Measurements from ENCODE around the gene PLXNA4.

PLXNA4 gene

DNA sequence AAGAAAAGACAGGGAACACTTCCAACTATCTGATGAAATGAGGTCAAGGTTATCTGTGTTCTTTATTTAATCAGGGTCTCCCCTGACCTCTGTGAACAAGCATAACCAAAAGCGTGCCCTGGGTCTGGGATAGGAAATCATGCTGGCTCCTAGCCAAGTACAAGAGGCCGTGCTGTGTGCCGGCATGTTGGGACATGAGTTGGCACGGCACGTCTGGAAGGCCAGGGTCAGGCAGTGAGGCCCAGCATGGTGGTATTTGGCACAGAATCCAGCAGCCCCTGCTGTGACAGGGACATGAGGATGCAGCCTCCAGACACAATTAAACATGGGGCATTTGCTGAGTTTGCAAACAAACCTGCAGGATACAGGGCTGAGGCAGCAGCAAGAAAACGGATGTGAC, 320.4 kb downstream of the PLXNA4 start:
- no peak for DNase-seq

- no peak for DNase-seq
Measured at GRCh38 chr7:132255115-132255797, 321.0 kb downstream of the PLXNA4 start.

DNA sequence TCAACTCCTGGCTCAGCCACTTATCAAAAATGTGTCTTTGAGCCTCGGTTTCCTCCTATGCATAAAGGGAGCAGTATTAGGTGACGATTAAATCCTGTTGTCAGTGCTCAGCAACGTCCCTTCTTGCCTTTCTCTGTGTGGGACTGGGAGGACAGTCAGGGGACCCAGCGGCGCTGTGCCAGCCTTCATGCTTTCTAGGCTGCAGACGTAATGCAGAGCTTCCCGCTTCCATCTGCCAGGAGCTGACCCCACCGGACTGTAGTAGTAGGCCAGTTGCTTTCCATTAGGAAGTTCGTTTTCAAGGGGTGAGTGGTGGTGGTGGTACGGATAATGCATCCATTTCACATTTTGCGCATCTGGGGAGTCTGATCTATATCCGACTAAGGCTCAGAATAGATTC, 321.8 kb downstream of the PLXNA4 start:
- DNase-seq: no peak

- no peak for DNase-seq
Measured at GRCh38 chr7:132252793-132253100, 323.5 kb downstream of the PLXNA4 start.

DNA sequence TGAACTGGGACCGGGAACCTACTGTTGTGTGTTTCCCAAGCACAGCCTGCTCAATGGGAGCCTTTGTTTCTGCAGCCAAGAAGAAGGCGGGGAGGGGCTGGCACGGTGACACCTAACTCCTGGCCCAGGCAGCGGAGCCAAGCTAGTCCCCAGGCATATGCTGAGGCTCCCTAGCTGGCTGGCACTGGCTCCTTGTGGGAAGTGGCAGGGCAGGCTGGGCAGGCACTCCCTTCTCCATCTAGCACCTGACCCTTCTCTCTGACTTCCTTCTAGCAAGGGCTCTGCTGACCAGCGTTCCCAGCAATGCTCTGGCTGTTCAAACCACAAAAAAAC, 325.0 kb downstream of the PLXNA4 start:
- DNase-seq: no peak

- DNase-seq: no peak
Measured at GRCh38 chr7:132250480-132251326, 325.6 kb downstream of the PLXNA4 start.

DNA sequence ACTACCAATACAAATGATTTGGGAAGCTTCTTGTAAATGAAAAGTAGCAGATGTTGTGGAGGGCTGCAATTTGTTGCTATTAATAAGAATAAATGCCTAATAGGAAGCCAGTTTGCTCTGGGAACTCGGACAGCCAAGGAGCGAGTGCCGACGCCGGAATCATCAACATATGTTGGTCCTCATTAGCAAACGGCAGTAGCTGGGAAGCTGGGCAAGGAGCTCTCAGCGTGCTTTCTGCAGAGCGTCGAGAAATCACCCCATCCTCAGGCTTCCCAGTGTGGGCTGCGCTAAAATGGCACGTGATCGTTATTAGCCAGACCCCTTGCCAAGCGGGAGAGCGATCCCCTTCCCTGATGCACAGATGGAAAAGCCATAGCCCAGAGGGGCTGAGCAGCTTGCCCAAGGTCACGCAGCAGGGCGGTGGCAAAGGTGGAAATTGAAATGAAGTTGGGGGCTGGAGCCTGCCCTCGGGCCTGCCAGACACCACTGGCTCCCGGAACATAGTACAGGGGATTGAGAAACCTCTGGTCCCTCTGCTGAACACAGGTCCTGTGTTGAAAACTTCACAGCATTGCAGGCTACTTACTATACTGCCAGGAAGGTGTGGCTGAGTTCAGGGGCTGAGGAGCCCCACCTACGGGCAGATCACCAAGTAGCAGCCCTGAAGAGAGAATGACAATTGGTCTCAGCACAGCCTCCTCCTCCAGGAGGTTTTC, 326.9 kb downstream of the PLXNA4 start:
- DNase-seq: no peak

GRCh38 chr7:132248841-132249240, 327.4 kb downstream of the PLXNA4 start:
- DNase-seq: no peak

DNA sequence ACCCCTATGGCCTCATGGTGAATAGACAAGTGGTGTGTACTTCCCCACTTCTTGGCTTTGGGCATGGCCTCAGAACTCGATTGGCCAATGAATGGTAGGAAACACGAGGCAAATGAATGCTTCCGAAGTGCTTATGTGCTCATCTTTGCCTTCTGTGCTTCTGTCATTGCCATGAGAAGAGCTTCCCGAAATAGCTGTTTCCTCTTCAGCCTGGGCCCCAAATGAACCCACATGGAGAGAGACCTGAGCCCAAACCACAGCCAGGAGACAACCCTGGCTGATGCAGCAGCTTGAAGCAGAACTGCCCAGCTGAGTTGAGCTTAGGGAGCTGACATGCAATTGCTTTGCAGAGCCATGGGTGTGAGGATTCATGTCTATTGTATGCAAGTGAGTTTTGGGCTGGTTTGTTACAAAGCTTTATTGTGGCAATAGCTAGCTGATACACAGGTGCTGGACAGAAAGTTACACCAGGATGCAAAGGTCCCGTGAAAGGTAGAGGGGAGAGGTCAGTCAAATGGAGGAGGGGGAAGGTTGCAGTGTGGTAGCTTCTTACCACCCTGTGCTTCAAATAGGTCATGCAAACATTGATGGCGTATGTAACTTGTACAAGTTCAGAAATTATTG, 328.2 kb downstream of the PLXNA4 start:
- DNase-seq: no peak

- DNase-seq: no peak
Measured at GRCh38 chr7:132246591-132246990, 329.7 kb downstream of the PLXNA4 start.

GRCh38 chr7:132245539-132245938, 330.7 kb downstream of the PLXNA4 start:
- DNase-seq: no peak

- no peak for DNase-seq
Measured at GRCh38 chr7:132244903-132245480, 331.3 kb downstream of the PLXNA4 start.

GRCh38 chr7:132243463-132243862, 332.8 kb downstream of the PLXNA4 start:
- no peak for DNase-seq

GRCh38 chr7:132243051-132243450, 333.2 kb downstream of the PLXNA4 start:
- DNase-seq: no peak

GRCh38 chr7:132242192-132242812, 334.0 kb downstream of the PLXNA4 start:
- no peak for DNase-seq

DNA sequence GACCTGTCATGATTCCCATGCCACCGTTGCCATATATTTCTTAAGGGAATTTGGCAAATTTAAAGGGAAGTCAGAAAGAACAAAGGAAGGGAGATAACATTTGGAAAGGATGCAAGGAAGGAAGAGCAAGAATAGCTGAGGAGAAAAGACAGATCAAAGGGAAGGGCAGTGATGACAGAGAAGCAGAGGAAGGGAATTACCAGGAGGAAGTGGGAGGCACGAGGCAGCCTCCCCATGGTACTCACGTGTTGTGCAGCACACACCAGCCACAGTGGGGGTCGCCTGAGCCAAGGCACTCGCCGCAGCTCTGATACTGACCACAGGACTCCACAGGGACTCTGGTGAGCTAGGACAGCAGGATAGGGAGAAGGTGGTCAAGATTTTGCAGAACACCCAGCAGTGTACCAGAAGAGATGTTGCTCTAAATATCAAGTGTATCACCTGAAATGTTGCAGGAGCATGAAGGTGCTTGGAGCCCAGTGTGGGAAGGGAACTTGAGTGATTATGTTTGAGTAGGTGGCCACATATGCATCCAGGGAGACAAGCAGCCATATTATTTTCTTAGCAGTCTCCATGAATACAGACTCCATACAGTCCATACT, 335.3 kb downstream of the PLXNA4 start:
- DNase-seq: no peak

DNA sequence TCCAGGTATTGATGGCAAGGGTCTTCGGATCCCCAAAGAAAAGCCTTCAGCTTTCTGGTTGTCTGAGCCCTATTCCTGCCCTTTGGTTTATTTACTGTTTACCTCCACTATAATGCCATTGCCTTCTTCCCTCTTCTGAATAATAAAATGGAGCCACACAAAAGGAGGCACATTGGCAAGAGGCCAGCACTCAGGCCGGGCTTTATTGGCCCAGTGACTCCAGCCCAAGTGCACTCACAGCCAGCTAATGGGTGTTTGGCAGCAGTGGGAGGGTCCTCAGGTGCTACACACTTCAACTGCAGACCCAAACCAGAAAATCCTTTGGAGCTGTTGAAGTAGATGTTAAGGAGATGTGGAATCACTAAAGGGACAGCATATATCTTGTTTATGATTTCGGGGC, 336.0 kb downstream of the PLXNA4 start:
- DNase-seq: no peak

DNA sequence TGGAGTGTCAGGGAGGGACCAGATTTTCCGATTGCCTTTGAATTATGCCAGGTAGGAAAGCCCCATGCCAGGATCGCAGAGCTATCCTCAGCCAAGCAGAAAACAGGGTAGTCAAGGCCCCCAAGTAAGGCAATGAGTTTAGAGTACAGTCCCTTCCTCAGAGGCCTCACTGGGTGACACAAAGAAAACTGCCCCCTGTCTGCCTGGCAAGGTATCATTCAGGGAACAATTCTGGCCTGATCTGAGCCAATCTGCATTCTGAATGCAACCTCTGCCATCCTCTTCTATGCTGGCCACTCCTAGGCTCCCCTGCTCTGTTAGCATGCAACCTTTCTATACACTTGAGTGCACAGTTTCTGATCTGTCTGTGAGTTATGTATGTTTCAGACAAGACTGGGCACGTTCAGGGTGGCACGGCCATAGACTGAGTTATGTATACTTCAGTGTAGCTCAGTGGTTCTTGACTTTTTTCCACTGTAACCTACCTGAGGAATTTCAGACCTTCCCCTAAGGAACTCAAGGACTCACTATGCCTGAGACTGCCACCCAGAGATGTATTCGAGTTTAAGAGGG, 336.8 kb downstream of the PLXNA4 start:
- no peak for DNase-seq

DNA sequence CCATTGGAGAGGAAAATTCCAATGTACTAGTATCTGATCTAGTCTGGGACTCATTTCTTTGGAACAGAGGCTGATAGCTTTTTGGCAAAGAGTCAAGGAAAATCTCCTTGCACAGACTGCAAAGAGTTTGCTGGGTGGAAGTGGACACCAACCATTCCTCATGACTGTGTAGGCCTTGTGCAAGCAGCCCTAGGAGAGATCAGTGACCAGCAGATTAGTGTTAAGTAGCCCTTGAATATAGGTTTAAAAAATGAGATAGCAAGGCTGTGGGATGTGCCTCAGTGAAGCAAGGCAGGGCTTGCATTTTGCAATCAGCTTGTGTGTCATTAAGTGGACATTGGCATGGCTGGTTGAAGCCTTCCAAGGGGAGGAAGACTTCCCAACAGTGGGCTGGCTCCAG, 341.6 kb downstream of the PLXNA4 start:
- no peak for DNase-seq

DNA sequence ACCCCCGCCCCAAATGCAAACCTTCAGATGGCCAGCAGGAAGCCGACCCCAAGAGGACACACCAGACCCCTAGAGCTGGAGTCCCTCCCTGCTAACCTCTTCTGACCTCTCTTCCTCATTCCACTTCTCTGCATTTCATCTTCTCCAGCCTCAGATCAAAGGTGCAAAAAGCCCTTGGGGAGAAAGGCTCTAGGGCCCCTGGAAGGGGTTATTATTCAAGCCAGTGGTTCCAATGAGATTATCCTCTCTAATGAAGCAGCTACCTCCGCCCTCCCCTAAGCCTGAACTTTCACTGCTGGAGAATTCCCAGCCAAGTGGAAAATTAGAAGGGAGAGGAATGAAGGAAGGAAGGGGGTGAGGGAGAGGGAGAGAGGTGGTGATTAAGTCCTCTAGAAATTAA, 343.9 kb downstream of the PLXNA4 start:
- no peak for DNase-seq

DNA sequence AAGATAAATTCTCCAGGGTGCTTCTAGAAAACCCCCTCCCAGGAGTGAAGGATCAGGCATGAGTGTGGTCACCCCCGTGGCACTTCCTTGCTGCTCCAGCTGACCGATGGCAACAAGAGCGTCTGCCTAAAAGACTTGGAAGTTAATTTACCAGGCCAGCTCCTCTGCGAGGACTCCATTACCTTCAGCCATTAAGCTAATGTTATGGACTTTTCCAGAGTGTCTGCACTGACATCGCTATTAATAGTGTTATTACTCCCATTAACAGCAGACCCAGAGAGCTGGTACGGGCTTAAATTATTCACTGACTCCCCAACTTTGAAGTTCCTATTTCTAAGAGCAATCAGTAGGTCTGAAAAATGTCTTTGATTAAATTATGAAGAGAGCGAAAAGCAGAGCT, 345.8 kb downstream of the PLXNA4 start:
- DNase-seq: no peak

- no peak for DNase-seq
Measured at GRCh38 chr7:132228240-132228639, 348.0 kb downstream of the PLXNA4 start.
